NCI-H1092 (cell line): ENCODE measurements around the gene PDK2.

Experiments used
- DNase-seq: peaks from one replicate; lab custom pipeline; 2025; lab: John Stamatoyannopoulos, UW

PDK2 gene

DNA sequence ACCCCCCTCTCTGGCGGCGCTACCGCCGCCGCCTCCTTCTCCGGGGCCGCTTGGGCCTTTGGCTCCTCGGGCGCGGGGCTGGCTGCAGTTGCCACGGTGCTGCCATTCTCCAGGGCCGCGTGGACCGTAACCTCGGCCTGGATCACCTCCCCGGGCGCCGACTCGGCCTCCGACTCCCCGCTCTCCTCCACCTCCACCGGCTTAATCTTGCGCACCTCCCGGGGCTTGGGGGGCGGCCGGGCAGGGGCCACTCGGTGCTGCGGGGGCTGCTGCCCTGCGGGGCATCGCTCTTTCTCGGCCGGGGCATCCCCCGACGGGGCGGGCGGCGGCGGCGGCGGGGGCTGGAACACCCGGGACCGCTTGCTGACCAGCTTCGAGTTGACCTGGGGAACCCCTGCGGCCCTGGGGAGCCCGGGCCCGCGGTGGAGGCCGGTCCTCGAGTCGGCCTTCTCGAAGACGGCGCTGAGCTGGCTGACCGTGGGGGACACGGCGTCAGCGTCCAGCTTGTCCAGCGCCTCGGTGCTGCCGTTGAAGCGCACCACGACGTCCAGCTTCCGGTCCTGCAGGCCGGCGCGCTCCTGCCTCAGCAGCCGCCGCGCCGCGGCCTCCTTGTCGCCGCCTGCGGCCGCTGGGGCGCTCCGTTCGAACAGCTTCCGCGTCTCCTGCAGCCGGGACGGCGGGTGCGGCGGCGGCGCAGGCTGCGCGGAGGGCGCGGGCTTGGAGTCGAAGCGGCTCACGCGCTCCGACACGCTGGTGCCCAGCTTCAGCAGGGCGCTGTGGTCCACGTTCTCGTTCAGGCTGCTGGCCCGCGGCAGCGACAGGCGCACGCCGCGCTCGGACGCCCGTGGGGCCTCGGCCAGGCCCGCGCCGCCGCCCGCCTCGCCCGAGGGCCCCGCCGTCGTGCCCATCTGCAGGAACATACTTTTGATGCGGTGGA is 54.5 kb downstream of the PDK2 start:
- no peak for DNase-seq

DNA sequence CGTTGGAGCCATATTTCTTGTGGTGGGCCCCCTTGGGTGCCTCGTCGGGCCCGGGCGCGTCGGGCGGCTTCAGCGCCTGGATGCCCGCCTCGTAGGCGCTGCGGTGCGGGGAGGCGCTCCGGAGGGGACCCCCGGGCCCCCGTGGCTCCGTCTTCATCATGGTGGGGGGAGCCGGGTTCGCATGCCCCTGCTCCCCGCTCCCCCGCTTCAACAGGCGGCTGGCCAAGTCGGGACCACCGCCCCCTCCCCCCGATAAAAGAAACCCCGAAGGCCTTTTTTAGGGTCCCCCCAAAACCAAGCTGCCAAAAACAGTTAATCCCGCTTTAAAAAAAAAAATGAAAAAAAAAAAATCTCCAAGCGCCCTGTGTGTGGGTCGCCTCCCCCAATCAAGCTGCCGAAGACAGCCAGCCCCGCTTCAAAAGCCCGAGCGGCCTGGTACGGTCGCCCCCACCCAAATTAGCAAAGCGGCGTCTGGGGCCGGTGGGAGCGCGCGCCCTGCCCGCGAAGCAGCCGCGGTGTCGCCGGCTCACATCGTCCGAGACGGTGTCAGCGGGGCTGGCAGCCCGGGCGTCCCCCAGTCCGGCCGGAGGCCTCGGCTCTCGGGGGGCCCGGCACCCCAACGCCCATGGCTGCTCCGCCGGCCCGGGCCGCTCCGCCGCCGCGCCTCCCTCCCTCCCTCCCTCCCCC is 55.3 kb downstream of the PDK2 start, which contains the start of gene PPP1R9B:
PPP1R9B (minus strand) TSS at position 324 of the 687 bp plus-strand sequence; CDS start at position 160, 164 bp downstream.
- no peak for DNase-seq

DNA sequence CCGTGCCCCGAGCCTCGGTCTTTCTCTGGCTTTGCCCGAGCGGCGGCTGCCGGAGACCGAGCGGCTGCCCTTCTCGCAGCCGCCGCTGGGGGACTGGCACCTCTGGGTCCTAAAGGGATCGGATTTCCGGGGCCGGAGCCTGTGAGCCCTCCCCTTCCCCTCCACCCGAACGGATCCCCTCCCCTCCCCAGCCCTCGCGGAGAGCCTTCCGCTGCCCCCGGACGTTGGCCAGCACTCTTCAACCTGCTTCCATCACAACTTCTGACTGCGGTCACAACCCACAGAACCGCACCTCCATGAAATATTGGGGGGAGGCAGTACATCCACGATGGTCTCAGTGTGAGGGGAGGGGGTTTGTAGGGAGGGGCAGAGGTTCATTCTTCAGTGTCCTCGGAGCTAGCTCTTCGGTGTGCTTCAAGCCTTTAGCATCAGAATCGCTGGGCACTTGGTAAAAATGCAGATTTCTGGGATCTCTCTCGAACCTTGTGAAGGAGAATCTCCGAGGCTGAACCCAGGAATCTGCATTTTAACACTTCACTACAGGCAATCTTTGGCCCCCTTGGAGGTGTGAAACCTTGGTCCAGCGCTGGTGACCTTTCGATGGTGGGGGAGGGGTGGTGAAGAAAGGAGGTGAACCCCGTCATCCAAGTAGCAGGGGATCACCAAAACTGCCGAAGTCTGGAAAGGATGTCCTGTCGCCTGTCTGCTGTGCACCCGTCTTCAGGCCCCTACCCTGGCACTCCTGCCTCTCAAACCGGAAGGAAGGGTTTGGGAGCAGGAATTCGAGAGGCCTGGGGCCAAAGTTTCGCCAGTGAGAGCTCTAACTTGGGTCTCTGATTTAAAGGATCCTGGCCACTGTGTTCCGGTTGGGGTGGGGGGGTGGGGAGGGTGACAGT is 56.1 kb downstream of the PDK2 start:
- DNase-seq = peak; percentile 78

GRCh38 chr17:50151937-50152547 is 56.9 kb downstream of the PDK2 start:
- DNase-seq = peak; percentile 63

DNA sequence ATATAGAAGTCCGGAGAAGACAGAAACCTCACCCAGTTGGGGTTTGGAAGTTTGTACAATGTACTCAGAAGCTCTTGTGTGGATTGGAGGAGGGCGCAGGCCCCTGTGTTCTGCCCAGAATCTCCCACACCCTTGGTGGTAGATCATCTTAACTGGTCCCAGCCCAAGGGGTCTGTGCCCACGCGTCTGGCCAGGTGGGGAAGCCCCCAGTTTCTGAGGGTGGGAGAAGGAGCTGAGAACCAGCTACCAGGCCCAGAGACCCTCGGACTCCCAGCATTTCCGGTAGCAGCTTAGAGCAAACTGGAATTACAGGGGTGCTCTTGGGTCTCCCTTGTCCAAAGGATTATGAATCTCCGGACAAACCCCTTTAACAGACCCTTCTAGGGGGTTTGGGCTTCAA is 57.6 kb downstream of the PDK2 start:
- DNase-seq = no peak

- DNase-seq = no peak
These were observed 58.8 kb downstream of the PDK2 start for GRCh38 chr17:50153650-50154575.

DNA sequence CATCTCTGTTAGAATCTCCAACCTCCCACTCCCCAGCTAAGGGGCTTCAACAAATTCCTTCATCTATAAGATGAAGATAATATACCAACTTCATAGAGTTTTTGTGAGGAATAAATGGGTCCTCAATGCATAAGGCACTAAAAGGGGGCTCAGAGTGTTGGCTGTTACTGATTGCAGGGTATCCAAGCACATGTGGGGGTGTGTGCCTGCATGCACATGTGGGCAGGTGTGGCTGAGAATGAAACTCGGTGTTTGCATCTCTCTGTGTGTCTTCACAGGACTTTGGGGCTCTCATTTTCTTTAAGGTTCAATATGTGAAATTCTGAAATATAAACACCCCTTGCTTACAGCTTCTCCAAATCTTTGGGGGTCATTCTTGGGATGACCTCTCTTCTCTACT is 59.5 kb downstream of the PDK2 start:
- no peak for DNase-seq

DNA sequence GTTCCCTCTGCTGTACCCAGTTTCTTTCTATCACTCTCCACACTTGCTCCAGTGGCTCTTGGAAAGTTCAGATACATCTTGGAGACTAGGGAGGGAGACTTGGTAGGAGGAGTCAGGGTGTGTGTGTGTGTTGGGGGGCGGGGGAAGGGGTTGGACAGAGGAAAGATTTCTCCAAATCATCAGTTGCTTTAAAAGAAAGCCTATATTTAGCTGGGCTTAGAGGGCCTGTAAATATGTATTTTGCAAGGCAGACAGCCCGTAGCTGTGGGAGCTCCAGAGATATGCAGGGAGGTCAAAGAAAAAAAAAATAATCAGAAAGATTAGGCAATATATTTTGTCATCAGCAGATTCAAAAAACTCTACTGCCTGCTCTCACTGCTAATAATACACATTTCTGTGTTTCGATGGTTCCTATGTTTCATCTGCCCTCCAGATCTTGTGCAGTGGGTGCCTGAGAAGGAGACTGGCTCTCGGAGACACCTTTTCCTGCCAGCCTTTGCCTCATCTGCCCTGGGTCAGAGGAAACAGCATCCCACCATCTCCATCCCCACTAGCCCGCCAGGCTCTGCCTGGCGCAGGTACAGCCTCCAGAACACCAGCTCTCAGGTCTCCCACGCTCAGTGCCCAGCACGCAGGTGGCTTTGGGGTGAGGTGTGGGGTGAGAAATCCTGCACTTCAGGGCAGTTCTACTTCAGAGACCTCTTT is 60.1 kb downstream of the PDK2 start:
- DNase-seq = no peak

DNA sequence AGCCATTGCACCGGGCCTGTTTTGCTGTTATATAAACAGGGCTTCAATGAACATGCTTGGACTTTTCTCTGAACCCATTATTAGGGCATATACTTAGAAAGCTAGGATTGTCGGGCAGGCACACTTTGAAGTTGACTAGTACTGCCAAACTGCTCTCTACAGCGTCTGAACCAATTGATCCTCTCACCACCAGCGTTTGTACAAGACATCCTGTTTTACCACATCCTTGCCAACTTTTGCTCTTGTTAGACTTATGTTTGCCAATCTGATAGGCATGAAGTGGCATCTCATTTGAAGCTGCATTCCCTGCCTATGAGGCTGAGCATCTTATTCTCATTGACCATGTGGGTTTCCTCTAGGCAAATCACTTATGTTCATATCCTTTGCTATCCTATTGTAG is 62.7 kb downstream of the PDK2 start:
- no peak for DNase-seq

DNA sequence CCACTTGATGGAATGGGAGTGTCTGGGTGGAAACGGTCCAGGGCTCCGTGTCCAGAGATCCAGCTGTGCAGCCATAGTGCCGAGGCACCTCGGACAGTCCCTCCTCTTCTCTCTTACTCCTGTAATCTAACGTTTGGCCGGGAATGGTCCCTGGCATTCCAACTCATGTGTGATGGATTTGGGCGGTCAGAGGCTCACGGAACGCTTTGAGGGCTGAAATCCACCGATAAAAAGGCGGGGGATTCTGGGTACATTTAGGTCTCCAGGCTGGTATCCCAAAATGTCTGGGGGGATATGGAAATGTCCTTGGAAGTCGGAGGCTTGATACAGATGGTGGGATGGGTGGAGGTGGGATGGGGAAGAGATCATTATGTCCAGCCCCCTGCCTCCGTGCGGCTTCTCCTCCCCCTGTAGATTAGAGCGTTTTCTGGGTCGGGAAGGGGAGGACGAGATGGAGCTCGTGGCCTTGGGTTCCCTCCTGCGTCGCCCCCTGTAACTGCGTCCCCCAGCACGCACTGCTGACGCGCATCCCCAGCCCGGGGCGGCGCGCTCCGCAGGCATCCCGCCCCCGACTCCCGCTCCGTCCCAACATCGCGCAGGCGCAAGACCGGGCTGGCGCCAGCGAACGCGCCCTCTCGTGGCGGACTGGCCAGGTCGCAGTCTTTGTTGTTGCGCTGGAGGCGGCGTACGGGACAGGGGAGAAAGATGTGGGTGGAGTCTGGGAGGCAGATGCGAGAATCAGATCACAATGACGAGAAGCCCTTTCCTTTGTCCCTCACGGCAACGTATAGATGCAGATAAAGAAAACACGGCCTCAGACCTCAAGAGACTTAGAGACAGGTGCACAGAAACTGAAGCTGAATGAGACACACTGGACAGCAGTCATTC is 66.1 kb downstream of the PDK2 start:
- DNase-seq = peak; percentile 83
